ENCODE results near the gene CDH3.

The CDH3 gene

GRCh38 chr16:68655806-68656205 lies 10.7 kb downstream of the CDH3 start:
- DNase-seq, result no peak

- no peak for DNase-seq
Measured at GRCh38 chr16:68656751-68657150, 11.6 kb downstream of the CDH3 start.

GRCh38 chr16:68658341-68658973 lies 13.3 kb downstream of the CDH3 start:
- DNase-seq, result no peak

- no peak for DNase-seq
Measured at GRCh38 chr16:68658974-68659360, 13.9 kb downstream of the CDH3 start.

GRCh38 chr16:68659412-68660358 lies 14.6 kb downstream of the CDH3 start:
- no peak for DNase-seq

GRCh38 chr16:68660359-68660795 lies 15.3 kb downstream of the CDH3 start:
- DNase-seq, result no peak

GRCh38 chr16:68662035-68662434 lies 16.9 kb downstream of the CDH3 start:
- no peak for DNase-seq

- no peak for DNase-seq
Measured at GRCh38 chr16:68664297-68664696, 19.2 kb downstream of the CDH3 start.

- DNase-seq, result no peak
Measured at GRCh38 chr16:68665501-68665900, 20.4 kb downstream of the CDH3 start.

GRCh38 chr16:68668266-68668665 lies 23.2 kb downstream of the CDH3 start:
- DNase-seq, result no peak

GRCh38 chr16:68676113-68676860 lies 31.2 kb downstream of the CDH3 start:
- DNase-seq, result no peak

GRCh38 chr16:68681038-68681437 lies 35.9 kb downstream of the CDH3 start:
- no peak for DNase-seq

GRCh38 chr16:68685685-68686478 lies 40.8 kb downstream of the CDH3 start:
- no peak for DNase-seq

- DNase-seq, result no peak
Measured at GRCh38 chr16:68686905-68687304, 41.8 kb downstream of the CDH3 start.

- no peak for DNase-seq
Measured at GRCh38 chr16:68689921-68690320, 44.8 kb downstream of the CDH3 start.

GRCh38 chr16:68695575-68695974 lies 50.5 kb downstream of the CDH3 start:
- no peak for DNase-seq

- DNase-seq, result peak; percentile 1
Measured at GRCh38 chr16:68696514-68696913, 51.4 kb downstream of the CDH3 start.

GRCh38 chr16:68698091-68698490 lies 53.0 kb downstream of the CDH3 start:
- DNase-seq, result no peak

GRCh38 chr16:68700120-68700519 lies 55.0 kb downstream of the CDH3 start:
- no peak for DNase-seq

- DNase-seq, result no peak
Measured at GRCh38 chr16:68700831-68701230, 55.7 kb downstream of the CDH3 start.

- peak; percentile 36 for DNase-seq
Measured at GRCh38 chr16:68704232-68704867, 59.2 kb downstream of the CDH3 start.
